ENCODE data around the gene NEU4.

The NEU4 gene

DNA sequence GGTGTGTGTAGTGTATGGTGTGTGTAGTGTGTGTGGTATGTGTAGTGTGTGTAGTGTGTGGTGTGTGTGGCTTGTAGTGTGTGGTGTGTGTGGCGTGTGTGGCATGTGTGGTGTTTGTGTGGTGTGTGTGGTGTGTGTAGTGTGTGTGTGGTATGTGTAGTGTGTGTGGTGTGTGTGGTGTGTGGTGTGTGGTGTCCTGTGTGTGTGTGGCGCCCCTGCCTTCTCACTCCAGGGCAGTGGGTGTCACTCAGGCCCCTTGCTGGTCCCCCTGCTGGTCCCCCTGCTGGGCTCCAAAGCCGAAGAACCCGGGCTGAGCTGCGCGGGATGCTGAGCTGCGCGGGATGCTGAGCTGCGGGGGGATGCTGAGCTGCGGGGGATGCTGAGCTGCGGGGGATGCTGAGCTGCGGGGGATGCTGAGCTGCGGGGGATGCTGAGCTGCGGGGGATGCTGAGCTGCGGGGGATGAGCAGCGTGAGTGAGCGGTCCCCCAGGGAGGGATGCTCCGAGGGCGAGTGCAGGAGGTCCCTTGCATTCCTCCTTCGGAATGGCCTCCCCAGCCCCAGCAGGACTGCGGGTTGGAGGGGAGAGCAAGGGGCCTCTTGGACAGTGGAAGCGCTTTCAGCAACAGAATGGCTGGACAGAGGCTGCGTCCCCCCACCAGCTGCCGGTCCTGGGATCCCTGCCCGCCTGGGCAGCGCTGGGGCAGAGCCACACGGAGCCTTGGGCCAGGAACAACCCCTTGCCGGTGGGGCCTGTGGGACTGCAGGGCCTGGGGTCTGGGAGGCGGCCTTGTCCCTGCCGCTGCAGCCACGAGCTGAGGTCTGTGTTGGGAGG is 57.2 kb downstream of the NEU4 start:
- DNase-seq = no peak
